Esophagus squamous epithelium (tissue), 5 donors: Measurements from ENCODE around the gene FBXW11. TPM values are rescaled to one million over a fixed set of nuclear protein-coding genes. Genes with fewer than 3 reads are reported as not detected.
"Not testable (repeated sequence)": the region's sequence is repeated elsewhere in the genome, so short reads cannot be mapped to it uniquely, and the experiment has no call there.

Source experiments
- DNase-seq: peaks from one replicate; lab custom pipeline; 2025; lab: John Stamatoyannopoulos, UW
- H3K27ac ChIP-seq, 4 donors: fragments of 200-600 bp; sonication (generic); one replicate each; pipeline ENCODE4 v1.5.1; 2016 to 2019; ENCODE audit warnings: mild to moderate bottlenecking in 1 of 4
- H3K27me3 ChIP-seq, 4 donors: fragments of 200-600 bp; sonication (generic); 1 replicate in 3 of 4; 2 replicates in 1 of 4; pipeline versions ENCODE4 v1.5.1 to v1.6.0; 2017 to 2021; ENCODE audit warnings: antibody characterized with exemption in 1 of 4
- H3K36me3 ChIP-seq, 3 donors: fragments of 200-600 bp; sonication (generic); one replicate each; pipeline ENCODE4 v1.5.1; 2016 to 2019
- H3K4me1 ChIP-seq, 3 donors: fragments of 200-600 bp; sonication (generic); one replicate each; pipeline ENCODE4 v1.5.1; 2017 to 2019
- H3K4me3 ChIP-seq, 4 donors: fragments of 200-600 bp; sonication (generic); 1 replicate in 3 of 4; 2 replicates in 1 of 4; pipeline ENCODE4 v1.5.1; 2016 to 2019; ENCODE audit warnings: mild to moderate bottlenecking in 2 of 4, moderate library complexity in 1 of 4
- H3K9me3 ChIP-seq, 3 donors: fragments of 200-600 bp; sonication (generic); one replicate each; pipeline ENCODE4 v1.5.1; 2016 to 2019
- CTCF ChIP-seq, 6 experiments: fragments of 450-650 bp in 4 of 6; fragments of 200-600 bp in 2 of 6; sonication (generic) in 2 of 6; IDR thresholded peaks; one replicate each; pipeline ENCODE4 v1.5.1; 2016 to 2019; ENCODE audit warnings: antibody characterized with exemption in 6 of 6, mild to moderate bottlenecking in 4 of 6, moderate library complexity in 4 of 6
- POLR2A ChIP-seq, 4 donors: fragments of 450-650 bp; IDR thresholded peaks; one replicate each; pipeline ENCODE4 v1.6.1; 2017; ENCODE audit warnings: antibody characterized with exemption in 4 of 4, mild to moderate bottlenecking in 4 of 4, moderate library complexity in 3 of 4
- WGBS, 2 donors: methylation state at CpG; one replicate each; pipeline ENCODE4 v1.1.5; 2018; 5-methylcytosine and 5-hydroxymethylcytosine counted together
- intact Hi-C: fragments of 100-400 bp; cut with DNase I; formaldehyde crosslinking; loops from one replicate; pipeline ENCODE4 v1.15.0; 2022
- total RNA-seq, 4 donors: library from RNA; depleted of rRNA; stranded (reverse); fragments of >200 nt; gene quantifications; one replicate each; pipeline ENCODE4 v1.1.0, GENCODE V29; 2016
- donor health status: DM: yes; HTN: yes; CAD: no.

The FBXW11 gene
- total RNA-seq, 4 donors from 2014 or later: 43.5 to 63.2 (median 49.0) TPM

GRCh38 chr5:171924493-171925122 lies 81.8 kb downstream of the FBXW11 start:
- Histone ChIP-seq H3K27me3 (no peaks in the 10 kb centered on the region), H3K36me3 (no peaks in the 10 kb centered on the region), H3K4me3 (no peak overlapping the region), H3K4me1 (peaks cover 0 to 27% (median 7%) of the 10 kb centered on the region in 3 donors), H3K9me3 (no peaks in the 10 kb centered on the region), H3K27ac (no peak overlapping the region)
- 89 to 93% methylated on average over 5 to 8 of the region's 25 CpGs for WGBS, 2 donors
- intact Hi-C loops: no loop called here
- TF ChIP-seq CTCF (IDR thresholded peaks at IDR 0.05): no peak
- no peak for TF ChIP-seq POLR2A (IDR thresholded peaks at IDR 0.05)
- no peak for DNase-seq

DNA sequence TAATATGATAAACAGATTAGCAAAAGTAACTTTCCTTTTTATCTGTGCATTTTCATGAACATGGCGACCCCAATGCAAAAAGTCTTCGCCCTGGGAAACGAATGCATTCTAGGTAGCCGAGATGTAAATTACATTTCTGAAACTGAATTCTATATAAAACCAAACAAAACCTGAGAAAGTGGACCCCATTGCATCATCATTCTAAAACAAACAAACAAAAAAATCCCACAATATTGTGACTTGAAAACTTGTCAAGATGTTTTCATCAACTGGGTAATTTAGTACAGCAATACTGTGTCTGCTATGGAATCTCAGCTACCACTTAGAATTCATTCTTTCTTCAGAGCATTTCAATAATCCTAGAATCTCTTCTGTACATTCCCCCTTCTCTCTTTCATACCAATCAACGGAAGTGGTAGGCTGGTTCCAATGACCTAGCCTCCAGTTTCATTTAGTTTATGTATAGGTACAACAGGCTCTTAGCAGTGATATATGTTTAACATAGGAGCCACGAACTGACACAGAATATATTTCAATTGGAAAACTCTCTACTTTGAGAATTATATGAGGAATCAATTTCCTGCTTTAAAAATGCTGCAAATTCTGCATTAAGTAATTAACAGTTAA lies 85.6 kb downstream of the FBXW11 start:
- peaks cover 0 to 13% (median 0%) of the 10 kb centered on the region in 3 donors for H3K4me1 ChIP-seq
- H3K9me3 ChIP-seq: no peaks in the 10 kb centered on the region
- intact Hi-C loops: no loop called here
- no peaks in the 10 kb centered on the region for H3K27me3 ChIP-seq
- H3K4me3 ChIP-seq: no peak overlapping the region
- WGBS, 2 donors: 90% methylated on average over 6 of the region's 6 CpGs
- no peak for DNase-seq
- H3K27ac ChIP-seq: no peak overlapping the region
- TF ChIP-seq CTCF (IDR thresholded peaks at IDR 0.05) (no peak), POLR2A (IDR thresholded peaks at IDR 0.05) (no peak)
- no peaks in the 10 kb centered on the region for H3K36me3 ChIP-seq

- H3K4me1 ChIP-seq: peaks cover 0 to 43% (median 0%) of the 10 kb centered on the region in 3 donors
- intact Hi-C loops: not testable (repeated sequence)
Measured at GRCh38 chr5:171915700-171916099, 90.7 kb downstream of the FBXW11 start.

DNA sequence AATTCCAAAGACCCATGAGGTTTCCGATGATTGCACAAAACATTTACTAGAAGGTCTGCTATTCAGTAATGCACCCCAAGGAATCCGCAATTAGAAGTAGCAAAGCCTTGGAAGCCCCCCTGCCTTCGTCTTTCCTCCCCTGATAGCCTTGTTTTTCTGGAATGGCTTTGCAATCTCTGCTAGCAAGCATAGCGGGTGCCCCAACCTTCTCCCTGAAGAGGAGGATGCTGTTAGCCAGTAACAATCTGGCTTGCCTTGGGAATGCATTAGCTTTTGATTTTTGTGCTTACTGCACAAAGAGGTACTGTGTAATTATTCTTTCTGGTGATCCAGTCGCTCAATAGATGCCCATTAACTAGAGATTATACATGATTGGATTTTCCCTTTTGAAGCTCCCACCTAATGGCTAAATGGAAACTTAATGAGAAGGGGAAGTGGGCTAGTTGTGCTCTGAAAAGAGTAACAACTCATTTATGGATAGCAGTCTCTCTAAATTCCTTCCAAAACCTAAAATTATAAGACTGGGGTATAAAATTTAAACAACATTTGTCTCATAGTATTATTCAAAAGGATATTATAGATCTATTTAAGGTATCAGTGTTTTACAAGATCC lies 91.6 kb downstream of the FBXW11 start:
- 87 to 88% methylated on average over 5 of the region's 5 CpGs for WGBS, 2 donors
- intact Hi-C loops: loop anchor here (5.0 kb wide), 1 partner anchor 127 kb away; no protein-coding TSS in a partner anchor
- Histone ChIP-seq H3K4me1 (peaks cover 0 to 43% (median 0%) of the 10 kb centered on the region in 3 donors), H3K9me3 (no peaks in the 10 kb centered on the region), H3K36me3 (peaks cover 0 to 8% (median 4%) of the 10 kb centered on the region in 3 donors), H3K27me3 (no peaks in the 10 kb centered on the region), H3K4me3 (no peak overlapping the region), H3K27ac (no peak overlapping the region)
- no peak for TF ChIP-seq CTCF (IDR thresholded peaks at IDR 0.05)
- no peak for TF ChIP-seq POLR2A (IDR thresholded peaks at IDR 0.05)
- no peak for DNase-seq

More at GRCh38 chr5:171915700-171916099, 90.7 kb downstream of the FBXW11 start:
- WGBS, 2 donors: 94 to 99% methylated on average over 4 of the region's 4 CpGs
- not testable (repeated sequence) for H3K9me3 ChIP-seq, DNase-seq, H3K27ac ChIP-seq, H3K4me3 ChIP-seq, H3K27me3 ChIP-seq, H3K36me3 ChIP-seq

DNA sequence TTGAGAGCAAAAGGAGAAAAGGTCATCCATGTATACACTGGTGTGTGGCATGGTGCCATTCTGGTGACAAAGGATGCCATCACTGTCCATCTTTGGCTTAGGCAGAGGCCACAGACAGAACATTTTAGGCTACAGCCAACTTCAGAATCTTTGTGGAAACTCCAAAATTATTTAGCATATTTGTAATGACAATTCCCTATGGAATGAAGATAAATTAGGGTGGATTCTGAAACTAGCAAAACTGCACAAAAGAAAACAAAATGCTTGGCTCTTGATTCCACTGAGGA lies 92.5 kb downstream of the FBXW11 start:
- Histone ChIP-seq H3K36me3 (peaks cover 0 to 17% (median 4%) of the 10 kb centered on the region in 3 donors), H3K27ac (no peak overlapping the region), H3K9me3 (no peaks in the 10 kb centered on the region), H3K4me1 (peaks cover 0 to 43% (median 0%) of the 10 kb centered on the region in 3 donors), H3K27me3 (no peaks in the 10 kb centered on the region), H3K4me3 (no peak overlapping the region)
- DNase-seq: no peak
- TF ChIP-seq CTCF (IDR thresholded peaks at IDR 0.05) (no peak), POLR2A (IDR thresholded peaks at IDR 0.05) (no peak)
- intact Hi-C loops: loop anchor here (5.0 kb wide), 1 partner anchor 128 kb away; no protein-coding TSS in a partner anchor
